Vagina (tissue), 2 donors: ENCODE measurements around the gene RASAL2. TPM values are rescaled to one million over a fixed set of nuclear protein-coding genes. Genes with fewer than 3 reads are reported as not detected.
"Not testable (repeated sequence)": the region's sequence is repeated elsewhere in the genome, so short reads cannot be mapped to it uniquely, and the experiment has no call there.

Source experiments
- DNase-seq, 2 donors: peaks; one replicate each; pipeline ENCODE4 v3.0.0-alpha.2; 2017; ENCODE audit errors: extremely low spot score in 2 of 2
- H3K27ac ChIP-seq: fragments of 200-600 bp; sonication (generic); one replicate; pipeline ENCODE4 v1.5.1; 2019
- H3K27me3 ChIP-seq: fragments of 200-600 bp; sonication (generic); one replicate; pipeline ENCODE4 v1.5.1; 2019
- H3K36me3 ChIP-seq, 2 donors: fragments of 200-600 bp; sonication (generic); one replicate each; pipeline ENCODE4 v1.5.1; 2017 to 2019
- H3K4me1 ChIP-seq: fragments of 200-600 bp; sonication (generic); one replicate; pipeline ENCODE4 v1.5.1; 2019
- H3K4me3 ChIP-seq, 2 donors: fragments of 200-600 bp; sonication (generic); 1 replicate in 1 of 2; 2 replicates in 1 of 2; pipeline ENCODE4 v1.5.1; 2016 to 2019
- H3K9me3 ChIP-seq: fragments of 200-600 bp; sonication (generic); one replicate; pipeline ENCODE4 v1.5.1; 2019
- POLR2A ChIP-seq, 2 donors: fragments of 450-650 bp; IDR thresholded peaks; one replicate each; pipeline ENCODE4 v1.6.1; 2017; ENCODE audit warnings: antibody characterized with exemption in 2 of 2, mild to moderate bottlenecking in 2 of 2, moderate library complexity in 2 of 2
- POLR2AphosphoS5 ChIP-seq, 2 donors: sonication (generic); formaldehyde crosslinking; IDR thresholded peaks; one replicate each; pipeline ENCODE4 v1.9.0; 2017; ENCODE audit warnings: antibody characterized with exemption in 2 of 2, mild to moderate bottlenecking in 2 of 2, low read depth in 1 of 2; ENCODE audit not compliant: insufficient read depth in 1 of 2
- intact Hi-C: fragments of 100-400 bp; cut with DNase I; formaldehyde crosslinking; loops from one replicate; pipeline ENCODE4 v1.15.1; 2023
- total RNA-seq: library from RNA; depleted of rRNA; stranded (reverse); fragments of >200 nt; gene quantifications from one replicate; pipeline ENCODE4 v1.2.3, GENCODE V29; 2016
- TF ChIP-seq, protein P1 (sequence below), 3 experiments: fragments of 450-650 bp in 2 of 3; fragments of 200-600 bp in 1 of 3; sonication (generic) in 1 of 3; IDR thresholded peaks; one replicate each; pipeline ENCODE4 v1.5.1; 2017 to 2019; ENCODE audit warnings: antibody characterized with exemption in 3 of 3, mild to moderate bottlenecking in 2 of 3, moderate library complexity in 2 of 3

The RASAL2 gene
- total RNA-seq, 1 donor from 2014 or later, result 25.5 TPM

DNA sequence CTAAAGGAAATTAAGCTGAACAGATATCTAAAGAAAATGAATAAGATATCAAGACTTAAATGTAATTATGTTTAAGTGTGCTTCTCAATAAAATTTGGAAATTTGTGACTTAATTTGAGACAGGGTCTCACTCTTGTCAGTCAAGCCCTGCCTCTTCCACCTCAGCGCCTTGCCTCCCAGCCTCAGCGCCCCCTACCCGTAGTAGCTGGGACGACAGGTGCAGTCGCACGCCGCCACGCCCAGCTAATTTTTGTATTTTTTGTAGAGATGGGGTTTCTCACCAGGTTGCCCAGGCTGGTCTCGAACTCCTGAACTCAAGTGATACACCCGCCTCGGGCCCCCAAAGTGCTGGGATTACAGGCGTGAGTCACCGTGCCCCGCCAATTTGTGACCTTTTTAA, 285.9 kb downstream of the RASAL2 start:
- no peak for DNase-seq
- TF ChIP-seq POLR2A (IDR thresholded peaks at IDR 0.05), result no peak
- TF ChIP-seq, protein P1, sequence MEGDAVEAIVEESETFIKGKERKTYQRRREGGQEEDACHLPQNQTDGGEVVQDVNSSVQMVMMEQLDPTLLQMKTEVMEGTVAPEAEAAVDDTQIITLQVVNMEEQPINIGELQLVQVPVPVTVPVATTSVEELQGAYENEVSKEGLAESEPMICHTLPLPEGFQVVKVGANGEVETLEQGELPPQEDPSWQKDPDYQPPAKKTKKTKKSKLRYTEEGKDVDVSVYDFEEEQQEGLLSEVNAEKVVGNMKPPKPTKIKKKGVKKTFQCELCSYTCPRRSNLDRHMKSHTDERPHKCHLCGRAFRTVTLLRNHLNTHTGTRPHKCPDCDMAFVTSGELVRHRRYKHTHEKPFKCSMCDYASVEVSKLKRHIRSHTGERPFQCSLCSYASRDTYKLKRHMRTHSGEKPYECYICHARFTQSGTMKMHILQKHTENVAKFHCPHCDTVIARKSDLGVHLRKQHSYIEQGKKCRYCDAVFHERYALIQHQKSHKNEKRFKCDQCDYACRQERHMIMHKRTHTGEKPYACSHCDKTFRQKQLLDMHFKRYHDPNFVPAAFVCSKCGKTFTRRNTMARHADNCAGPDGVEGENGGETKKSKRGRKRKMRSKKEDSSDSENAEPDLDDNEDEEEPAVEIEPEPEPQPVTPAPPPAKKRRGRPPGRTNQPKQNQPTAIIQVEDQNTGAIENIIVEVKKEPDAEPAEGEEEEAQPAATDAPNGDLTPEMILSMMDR (IDR thresholded peaks at IDR 0.05), result no peak
- no peaks in the 10 kb centered on the region for H3K4me1 ChIP-seq
- H3K4me3 ChIP-seq, result no peak overlapping the region
- intact Hi-C loops, result no loop called here
- no peak overlapping the region for H3K27ac ChIP-seq
- no peaks in the 10 kb centered on the region for H3K9me3 ChIP-seq
- H3K36me3 ChIP-seq, result no peaks in the 10 kb centered on the region
- no peaks in the 10 kb centered on the region for H3K27me3 ChIP-seq

DNA sequence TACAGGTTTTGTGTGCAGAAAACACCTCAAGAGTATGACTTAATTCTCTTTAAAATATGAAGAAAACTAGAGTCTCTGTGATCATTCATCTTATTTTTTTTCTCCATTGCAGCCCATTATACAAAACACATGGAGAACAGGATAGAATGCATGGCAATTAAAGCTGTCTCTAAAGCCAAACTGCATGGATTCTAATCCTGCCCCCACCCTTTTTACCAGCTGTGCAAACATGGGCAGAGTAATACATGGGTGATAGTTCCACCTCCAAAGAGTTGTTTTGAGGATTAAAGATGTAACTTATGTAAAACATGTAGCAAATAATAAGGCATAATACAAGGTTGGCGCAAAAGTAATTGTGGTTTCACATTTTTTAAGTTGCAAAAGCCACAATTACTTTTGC, 288.5 kb downstream of the RASAL2 start:
- TF ChIP-seq POLR2A (IDR thresholded peaks at IDR 0.05), result no peak
- TF ChIP-seq, protein P1 (IDR thresholded peaks at IDR 0.05), result no peak
- TF ChIP-seq POLR2AphosphoS5 (IDR thresholded peaks at IDR 0.05; ENCODE audit: insufficient read depth in 1 of 2, low read depth in 1 of 2), result no peak
- Histone ChIP-seq H3K4me3 (no peak overlapping the region), H3K27me3 (no peaks in the 10 kb centered on the region), H3K27ac (no peak overlapping the region), H3K9me3 (no peaks in the 10 kb centered on the region), H3K4me1 (no peaks in the 10 kb centered on the region), H3K36me3 (no peaks in the 10 kb centered on the region)
- DNase-seq, result no peak
- intact Hi-C loops, result no loop called here

DNA sequence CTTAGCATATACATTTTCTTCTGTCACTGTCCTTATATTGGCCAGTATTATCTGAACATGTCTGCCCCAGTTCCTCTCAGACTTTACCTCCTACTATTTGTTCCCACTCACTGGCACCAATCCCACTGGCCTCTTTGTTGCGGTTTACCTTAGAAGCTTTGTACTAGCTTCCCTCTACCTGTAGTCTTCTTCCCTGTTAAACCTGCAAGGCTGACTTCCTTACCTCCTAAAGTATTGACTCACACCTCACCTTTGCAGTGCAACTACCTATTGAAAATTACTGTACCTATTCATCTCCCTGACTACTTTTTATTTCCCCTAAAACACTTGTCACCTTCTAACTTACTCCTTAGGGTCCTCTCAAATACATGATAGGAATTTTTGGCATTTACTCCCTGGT, 291.8 kb downstream of the RASAL2 start:
- peaks cover 5% of the 10 kb centered on the region for H3K4me1 ChIP-seq
- intact Hi-C loops, result no loop called here
- no peaks in the 10 kb centered on the region for H3K27me3 ChIP-seq
- no peaks in the 10 kb centered on the region for H3K9me3 ChIP-seq
- no peak for TF ChIP-seq POLR2A (IDR thresholded peaks at IDR 0.05)
- TF ChIP-seq POLR2AphosphoS5 (IDR thresholded peaks at IDR 0.05; ENCODE audit: insufficient read depth in 1 of 2, low read depth in 1 of 2), result no peak
- TF ChIP-seq, protein P1 (IDR thresholded peaks at IDR 0.05), result no peak
- no peak overlapping the region for H3K27ac ChIP-seq
- no peak overlapping the region for H3K4me3 ChIP-seq
- DNase-seq, result no peak
- no peaks in the 10 kb centered on the region for H3K36me3 ChIP-seq

DNA sequence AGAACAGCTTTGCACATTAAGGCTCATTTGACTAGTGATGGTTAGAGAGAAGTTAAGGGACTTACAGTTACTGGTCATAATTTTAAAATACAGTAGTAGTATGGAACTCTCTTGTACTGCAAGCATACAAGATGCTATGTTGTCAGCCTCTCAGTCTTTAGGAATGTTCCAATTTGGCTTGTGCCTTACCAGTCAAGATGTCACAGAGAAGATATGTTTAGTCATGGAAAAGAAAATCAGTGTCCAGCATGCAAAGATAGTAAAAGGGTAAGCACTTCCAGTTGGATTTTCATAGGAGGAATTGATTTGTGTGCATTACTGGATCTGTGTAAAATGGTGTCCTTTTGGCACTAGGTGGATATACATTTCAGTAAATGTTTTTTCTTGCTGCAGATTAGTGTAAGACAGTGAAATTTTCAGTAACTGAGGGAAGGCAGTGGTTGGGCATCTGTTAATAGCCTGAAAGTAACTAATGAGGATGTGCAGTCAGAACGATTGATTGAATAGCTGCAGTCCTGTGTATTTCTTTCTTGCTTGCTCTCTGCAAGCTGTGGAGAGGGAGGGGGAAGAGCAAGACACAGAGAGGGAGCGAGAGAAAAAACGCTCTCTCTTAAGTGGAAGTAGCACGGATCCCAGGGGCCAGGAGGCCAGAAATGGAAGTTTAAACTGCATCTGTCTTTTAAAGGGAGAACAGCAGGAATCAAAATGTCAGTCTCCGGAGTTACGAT, 294.7 kb downstream of the RASAL2 start:
- TF ChIP-seq POLR2AphosphoS5 (IDR thresholded peaks at IDR 0.05; ENCODE audit: insufficient read depth in 1 of 2, low read depth in 1 of 2), result no peak
- TF ChIP-seq, protein P1 (IDR thresholded peaks at IDR 0.05), result no peak
- intact Hi-C loops, result no loop called here
- H3K4me1 ChIP-seq, result peaks cover 5% of the 10 kb centered on the region
- no peaks in the 10 kb centered on the region for H3K27me3 ChIP-seq
- DNase-seq, result no peak
- no peaks in the 10 kb centered on the region for H3K9me3 ChIP-seq
- H3K36me3 ChIP-seq, result no peaks in the 10 kb centered on the region
- H3K4me3 ChIP-seq, result no peak overlapping the region
- no peak overlapping the region for H3K27ac ChIP-seq

DNA sequence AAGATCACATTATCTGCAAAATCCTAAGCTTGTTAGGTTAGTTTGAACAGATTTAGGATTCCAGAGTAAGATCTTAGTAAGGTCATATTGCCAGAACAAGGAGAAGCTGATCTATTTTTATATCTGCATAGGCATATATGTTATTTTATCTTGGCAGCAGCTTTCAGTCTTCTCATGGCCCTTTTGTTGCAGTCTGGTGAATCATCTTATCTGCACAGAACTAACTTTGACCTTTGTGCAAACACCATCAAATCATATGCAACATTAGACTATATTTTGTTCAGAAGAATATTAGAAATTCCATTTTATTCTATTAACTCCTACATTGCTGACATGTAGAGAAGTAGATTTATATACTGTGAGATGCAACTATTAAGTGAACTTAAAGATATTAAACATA, 295.5 kb downstream of the RASAL2 start:
- intact Hi-C loops, result no loop called here
- no peaks in the 10 kb centered on the region for H3K36me3 ChIP-seq
- peaks cover 5% of the 10 kb centered on the region for H3K4me1 ChIP-seq
- no peaks in the 10 kb centered on the region for H3K27me3 ChIP-seq
- TF ChIP-seq, protein P1 (IDR thresholded peaks at IDR 0.05), result no peak
- TF ChIP-seq POLR2AphosphoS5 (IDR thresholded peaks at IDR 0.05; ENCODE audit: insufficient read depth in 1 of 2, low read depth in 1 of 2) (no peak), POLR2A (IDR thresholded peaks at IDR 0.05) (no peak)
- H3K4me3 ChIP-seq, result no peak overlapping the region
- no peaks in the 10 kb centered on the region for H3K9me3 ChIP-seq
- H3K27ac ChIP-seq, result no peak overlapping the region
- no peak for DNase-seq

DNA sequence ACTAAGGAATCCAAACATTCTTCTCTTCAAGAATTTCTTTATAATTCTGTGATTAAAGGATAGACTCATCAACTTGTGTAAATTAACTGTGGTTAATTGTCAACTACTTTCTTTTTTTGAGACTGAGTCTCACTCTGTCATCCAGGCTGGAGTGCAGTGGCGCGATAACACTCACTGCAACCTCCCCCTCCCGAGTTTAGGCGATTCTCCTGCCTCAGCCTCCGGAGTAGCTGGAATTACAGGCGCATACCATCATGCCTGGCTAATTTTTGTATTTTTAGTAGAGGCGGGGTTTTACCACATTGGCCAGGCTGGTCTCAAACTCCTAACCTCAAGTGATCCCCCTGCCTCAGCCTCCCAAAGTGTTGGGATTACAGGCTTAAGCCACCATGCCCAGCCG, 296.4 kb downstream of the RASAL2 start:
- H3K4me3 ChIP-seq, H3K9me3 ChIP-seq, H3K27ac ChIP-seq, H3K27me3 ChIP-seq, DNase-seq, intact Hi-C loops, H3K36me3 ChIP-seq, H3K4me1 ChIP-seq: not testable (repeated sequence)
